Activated CD8-positive, alpha-beta T cell treated with anti-CD3 and anti-CD28 coated beads for 36 hours (primary cell): ENCODE data around the gene SORL1. TPM values are rescaled to one million over a fixed set of nuclear protein-coding genes. Genes with fewer than 3 reads are reported as not detected.
"Not testable (repeated sequence)": the region's sequence is repeated elsewhere in the genome, so short reads cannot be mapped to it uniquely, and the experiment has no call there.

Experiments used
- ATAC-seq: fragments of 200-7000 bp; cut with Tn5 transposase; one replicate; pipeline ENCODE4 v1.10.0; 2021; ENCODE audit warnings: mild to moderate bottlenecking, moderate library complexity
- CTCF ChIA-PET: fragments of 350-600 bp; sonication (Branson Sonifier 250); formaldehyde crosslinking; loops from one replicate; lab custom pipeline; 2021; ENCODE audit warnings: antibody characterized with exemption; lab: Charles Lee
- POLR2A ChIA-PET: fragments of 350-600 bp; sonication (Branson Sonifier 250); formaldehyde crosslinking; loops from one replicate; lab custom pipeline; 2021; ENCODE audit warnings: antibody characterized with exemption; lab: Charles Lee
- DNase-seq: peaks from one replicate; pipeline ENCODE4 v3.0.0-alpha.2; 2020
- H3K27ac Mint-ChIP-seq: one replicate; pipeline ENCODE4 v1.8.0; 2021; ENCODE audit warnings: mild to moderate bottlenecking, mixed read lengths
- H3K27me3 Mint-ChIP-seq: one replicate; pipeline ENCODE4 v1.8.0; 2021; ENCODE audit warnings: mixed read lengths
- H3K36me3 Mint-ChIP-seq: one replicate; pipeline ENCODE4 v1.8.0; 2021; ENCODE audit warnings: low read depth, mixed read lengths
- H3K4me1 Mint-ChIP-seq: one replicate; pipeline ENCODE4 v1.8.0; 2021; ENCODE audit warnings: low read depth, mixed read lengths
- H3K4me3 Mint-ChIP-seq: one replicate; pipeline ENCODE4 v1.8.0; 2021; ENCODE audit warnings: mild to moderate bottlenecking, moderate library complexity, mixed read lengths
- H3K9me3 Mint-ChIP-seq: one replicate; pipeline ENCODE4 v1.8.0; 2021; ENCODE audit warnings: mixed read lengths
- intact Hi-C: fragments of 100-400 bp; cut with micrococcal nuclease; formaldehyde crosslinking; loops from one replicate; pipeline ENCODE4 v1.10.0; 2022
- total RNA-seq, 2 experiments: library from RNA; stranded (reverse); gene quantifications; one replicate each; pipeline ENCODE4 v1.2.3, GENCODE V29; 2021
- TF ChIP-seq, protein P1 (sequence below): fragments of 200-600 bp; IDR thresholded peaks from one replicate; pipeline ENCODE4 v1.8.0; 2022; ENCODE audit warnings: antibody characterized with exemption, mild to moderate bottlenecking

Gene SORL1
- total RNA-seq, 2 experiments from 2014 or later: 61.1 to 64.6 TPM

DNA sequence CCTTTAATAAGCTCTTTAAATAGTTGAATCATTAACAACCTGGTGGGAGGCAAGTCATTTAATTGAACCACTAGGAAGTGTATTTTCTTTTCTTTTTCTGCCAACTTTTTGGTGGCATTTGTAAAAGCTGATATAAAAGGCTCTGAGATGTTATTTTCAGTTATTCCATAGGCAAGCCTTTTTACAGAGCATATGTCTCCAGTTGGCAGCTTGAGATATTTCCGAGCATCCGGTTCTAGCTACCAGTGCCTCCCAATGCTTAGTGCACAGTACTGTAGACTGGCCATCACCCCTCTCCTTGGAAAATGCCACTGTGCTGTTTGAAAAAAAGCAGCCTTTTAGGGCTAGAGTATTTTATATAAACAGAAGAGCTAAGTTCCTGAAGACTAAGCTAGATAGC, 179.3 kb downstream of the SORL1 start:
- no peak for ATAC-seq
- TF ChIP-seq, protein P1, sequence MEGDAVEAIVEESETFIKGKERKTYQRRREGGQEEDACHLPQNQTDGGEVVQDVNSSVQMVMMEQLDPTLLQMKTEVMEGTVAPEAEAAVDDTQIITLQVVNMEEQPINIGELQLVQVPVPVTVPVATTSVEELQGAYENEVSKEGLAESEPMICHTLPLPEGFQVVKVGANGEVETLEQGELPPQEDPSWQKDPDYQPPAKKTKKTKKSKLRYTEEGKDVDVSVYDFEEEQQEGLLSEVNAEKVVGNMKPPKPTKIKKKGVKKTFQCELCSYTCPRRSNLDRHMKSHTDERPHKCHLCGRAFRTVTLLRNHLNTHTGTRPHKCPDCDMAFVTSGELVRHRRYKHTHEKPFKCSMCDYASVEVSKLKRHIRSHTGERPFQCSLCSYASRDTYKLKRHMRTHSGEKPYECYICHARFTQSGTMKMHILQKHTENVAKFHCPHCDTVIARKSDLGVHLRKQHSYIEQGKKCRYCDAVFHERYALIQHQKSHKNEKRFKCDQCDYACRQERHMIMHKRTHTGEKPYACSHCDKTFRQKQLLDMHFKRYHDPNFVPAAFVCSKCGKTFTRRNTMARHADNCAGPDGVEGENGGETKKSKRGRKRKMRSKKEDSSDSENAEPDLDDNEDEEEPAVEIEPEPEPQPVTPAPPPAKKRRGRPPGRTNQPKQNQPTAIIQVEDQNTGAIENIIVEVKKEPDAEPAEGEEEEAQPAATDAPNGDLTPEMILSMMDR: no peak
- ChIA-PET POLR2A (interaction anchor here (0.6 to 0.7 kb wide), 2 partner anchors 144 to 375 kb away, joined by 3 read pairs; no protein-coding TSS in a partner anchor), CTCF (interaction anchor here (0.7 to 1.1 kb wide), 2 partner anchors 13 to 387 kb away, joined by 4 read pairs; no protein-coding TSS in a partner anchor)
- Mint-ChIP-seq H3K27me3 (no peaks in the 10 kb centered on the region), H3K27ac (no peak overlapping the region), H3K36me3 (peaks cover 16% of the 10 kb centered on the region), H3K4me3 (no peak overlapping the region), H3K4me1 (no peaks in the 10 kb centered on the region), H3K9me3 (no peaks in the 10 kb centered on the region)
- DNase-seq: no peak
- intact Hi-C loops: no loop called here

DNA sequence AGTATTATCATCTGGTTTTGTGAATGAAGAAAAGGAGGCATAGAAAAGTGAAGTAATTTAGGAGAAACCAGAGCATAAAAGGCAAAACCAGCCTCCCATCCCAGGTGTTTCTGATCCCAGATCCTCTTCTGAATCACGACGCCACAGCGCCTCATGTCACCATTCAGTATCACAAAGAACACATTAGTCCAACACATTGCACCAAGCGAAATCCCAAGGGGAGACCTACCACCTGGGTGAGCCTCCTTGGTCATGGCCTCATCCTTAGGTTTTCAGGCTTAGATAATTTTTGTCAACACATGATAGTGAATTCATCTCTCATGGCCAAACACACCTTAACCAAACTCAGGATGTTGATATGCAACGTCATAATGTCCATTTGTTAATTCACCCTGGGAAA, 182.2 kb downstream of the SORL1 start:
- TF ChIP-seq, protein P1: no peak
- ChIA-PET POLR2A (no interaction called here), CTCF (no interaction called here)
- Mint-ChIP-seq H3K9me3 (no peaks in the 10 kb centered on the region), H3K4me1 (no peaks in the 10 kb centered on the region), H3K4me3 (no peak overlapping the region), H3K27me3 (no peaks in the 10 kb centered on the region), H3K36me3 (peaks cover 11% of the 10 kb centered on the region), H3K27ac (no peak overlapping the region)
- no peak for ATAC-seq
- no peak for DNase-seq
- intact Hi-C loops: no loop called here

DNA sequence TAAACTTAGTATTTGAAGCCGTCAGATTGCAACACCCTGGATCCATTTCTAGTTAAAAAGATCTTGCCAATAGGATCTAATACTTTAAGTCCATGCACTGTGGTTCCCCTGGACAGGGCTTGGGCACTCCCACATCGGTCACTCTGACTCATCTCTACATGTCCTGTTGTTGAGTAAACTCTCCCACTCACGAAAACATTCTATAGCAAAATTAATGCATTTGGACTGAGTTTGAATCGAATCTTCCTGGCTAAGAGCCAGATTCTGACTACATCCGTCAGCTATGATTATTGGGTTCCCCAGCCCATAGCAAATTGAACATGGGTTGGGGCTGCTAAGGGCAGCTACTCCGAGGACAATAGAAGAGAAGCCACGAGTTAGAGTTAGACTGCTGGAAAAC, 182.8 kb downstream of the SORL1 start:
- Mint-ChIP-seq H3K4me3 (no peak overlapping the region), H3K27me3 (no peaks in the 10 kb centered on the region), H3K4me1 (no peaks in the 10 kb centered on the region), H3K9me3 (no peaks in the 10 kb centered on the region), H3K36me3 (peaks cover 8% of the 10 kb centered on the region), H3K27ac (no peak overlapping the region)
- TF ChIP-seq, protein P1: no peak
- ChIA-PET CTCF (no interaction called here), POLR2A (no interaction called here)
- ATAC-seq (no peak), DNase-seq (no peak)
- intact Hi-C loops: no loop called here

DNA sequence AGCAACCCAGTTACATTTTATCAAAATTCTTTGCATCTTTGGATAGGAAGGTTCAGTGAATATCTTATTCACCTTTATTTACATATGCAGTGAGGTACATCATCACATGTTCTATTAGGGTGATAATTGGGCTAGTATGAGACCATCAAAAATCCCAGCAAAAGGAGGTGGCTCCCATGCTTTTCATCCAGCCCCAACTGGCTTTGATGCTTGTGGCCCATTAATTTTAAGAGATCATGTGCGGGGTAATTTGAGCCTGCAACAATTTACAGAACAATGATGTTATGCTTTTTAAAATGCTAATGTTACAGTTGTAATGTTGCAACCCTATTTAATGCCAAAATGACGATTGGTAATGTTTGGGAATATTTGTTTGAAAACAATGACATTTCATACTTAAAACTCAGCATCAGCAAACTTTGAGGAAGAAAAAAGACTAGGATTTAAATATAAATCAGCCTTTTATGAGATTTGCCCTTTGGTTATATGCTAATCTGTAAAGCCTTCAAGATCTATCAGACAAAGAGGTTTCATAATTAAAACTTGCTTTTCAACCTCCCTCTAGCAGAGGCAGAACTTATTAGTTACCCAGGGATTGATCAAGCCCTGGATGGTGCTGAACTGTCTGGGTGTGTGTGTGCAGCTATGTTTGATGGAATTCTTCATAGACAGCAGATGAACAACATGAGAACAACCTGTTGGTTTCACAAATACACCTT, 184.1 kb downstream of the SORL1 start:
- no peak for ATAC-seq
- intact Hi-C loops: no loop called here
- Mint-ChIP-seq H3K27me3 (no peaks in the 10 kb centered on the region), H3K9me3 (no peaks in the 10 kb centered on the region), H3K4me1 (no peaks in the 10 kb centered on the region), H3K27ac (no peak overlapping the region), H3K4me3 (no peak overlapping the region), H3K36me3 (peaks cover 3% of the 10 kb centered on the region)
- POLR2A ChIA-PET: no interaction called here
- TF ChIP-seq, protein P1: no peak
- CTCF ChIA-PET: no interaction called here
- no peak for DNase-seq

DNA sequence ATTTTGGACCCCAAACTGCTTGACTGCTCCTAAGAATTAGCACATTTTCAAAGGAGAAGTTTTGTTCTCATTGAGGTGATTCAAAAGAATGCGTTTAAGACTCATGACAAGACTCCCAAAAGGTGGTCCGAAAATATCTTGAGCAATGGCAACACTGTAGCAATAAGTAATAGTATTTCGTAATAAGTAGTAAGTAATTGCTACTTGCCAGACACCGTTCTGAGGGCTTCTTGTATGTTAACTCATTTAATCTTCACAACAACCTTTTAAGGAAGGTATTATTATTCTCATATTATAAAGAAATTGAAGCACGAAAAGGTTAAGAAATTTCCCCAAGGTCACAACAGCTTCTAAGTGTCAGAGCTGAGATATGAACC, 184.7 kb downstream of the SORL1 start:
- H3K27me3 Mint-ChIP-seq: no peaks in the 10 kb centered on the region
- TF ChIP-seq, protein P1: no peak
- intact Hi-C loops: no loop called here
- H3K36me3 Mint-ChIP-seq: peaks cover 3% of the 10 kb centered on the region
- no peak overlapping the region for H3K4me3 Mint-ChIP-seq
- no peak for DNase-seq
- ChIA-PET CTCF (no interaction called here), POLR2A (no interaction called here)
- no peaks in the 10 kb centered on the region for H3K9me3 Mint-ChIP-seq
- H3K27ac Mint-ChIP-seq: no peak overlapping the region
- ATAC-seq: no peak
- no peaks in the 10 kb centered on the region for H3K4me1 Mint-ChIP-seq

DNA sequence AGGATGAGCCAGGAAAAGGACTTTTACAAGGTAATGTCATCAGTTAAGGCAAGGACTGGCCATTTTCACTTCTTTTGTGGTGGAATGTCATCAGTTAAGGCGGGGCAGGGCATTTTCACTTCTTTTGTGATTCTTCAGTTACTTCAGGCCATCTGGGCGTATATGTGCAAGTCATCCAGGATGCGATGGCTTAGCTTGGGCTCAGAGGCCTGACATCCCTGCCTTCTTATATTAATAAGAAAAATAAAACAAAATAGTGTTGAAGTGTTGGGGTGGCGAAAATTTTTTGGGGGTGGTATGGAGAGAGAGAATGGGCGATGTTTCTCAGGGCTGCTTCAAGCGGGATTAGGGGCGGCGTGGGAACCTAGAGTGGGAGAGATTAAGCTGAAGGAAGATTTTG, 185.5 kb downstream of the SORL1 start:
- H3K27ac Mint-ChIP-seq, ATAC-seq, POLR2A ChIA-PET: not testable (repeated sequence)

More for the DNA sequence above, 185.5 kb downstream of the SORL1 start:
- H3K9me3 Mint-ChIP-seq, intact Hi-C loops, DNase-seq, H3K4me1 Mint-ChIP-seq, H3K36me3 Mint-ChIP-seq, H3K4me3 Mint-ChIP-seq, CTCF ChIA-PET, H3K27me3 Mint-ChIP-seq: not testable (repeated sequence)
